ENCODE results near the gene PLA2G2C.

The PLA2G2C gene

GRCh38 chr1:20202166-20202565 lies 15.8 kb upstream of the PLA2G2C start:
- no peak for DNase-seq

- no peak for DNase-seq
Measured at GRCh38 chr1:20200966-20201365, 14.6 kb upstream of the PLA2G2C start.

- no peak for DNase-seq
Measured at GRCh38 chr1:20199840-20200239, 13.5 kb upstream of the PLA2G2C start.

- no peak for DNase-seq
Measured at GRCh38 chr1:20199403-20199802, 13.1 kb upstream of the PLA2G2C start.

- no peak for DNase-seq
Measured at GRCh38 chr1:20198918-20199317, 12.6 kb upstream of the PLA2G2C start.

GRCh38 chr1:20198296-20198695 lies 12.0 kb upstream of the PLA2G2C start:
- DNase-seq: no peak

GRCh38 chr1:20197329-20197791 lies 11.0 kb upstream of the PLA2G2C start:
- DNase-seq: no peak

- DNase-seq: no peak
Measured at GRCh38 chr1:20195462-20195780, 9.1 kb upstream of the PLA2G2C start.

- peak; percentile 63 for DNase-seq
Measured at GRCh38 chr1:20194757-20195461, 8.6 kb upstream of the PLA2G2C start.

- no peak for DNase-seq
Measured at GRCh38 chr1:20194224-20194623, 7.9 kb upstream of the PLA2G2C start.

GRCh38 chr1:20192871-20193411 lies 6.6 kb upstream of the PLA2G2C start:
- DNase-seq: no peak

- DNase-seq: no peak
Measured at GRCh38 chr1:20192364-20192763, 6.0 kb upstream of the PLA2G2C start.

GRCh38 chr1:20191266-20191825 lies 5.0 kb upstream of the PLA2G2C start:
- no peak for DNase-seq

GRCh38 chr1:20190256-20191160 lies 4.2 kb upstream of the PLA2G2C start:
- DNase-seq: no peak

- DNase-seq: no peak
Measured at GRCh38 chr1:20189664-20190063, 3.3 kb upstream of the PLA2G2C start.

- DNase-seq: no peak
Measured at GRCh38 chr1:20188455-20188817, 2.1 kb upstream of the PLA2G2C start.

- DNase-seq: no peak
Measured at GRCh38 chr1:20187813-20188454, 1.6 kb upstream of the PLA2G2C start.

GRCh38 chr1:20187103-20187812 lies 940 bp upstream of the PLA2G2C start:
- DNase-seq: no peak

- DNase-seq: peak; percentile 28
Measured at GRCh38 chr1:20184997-20185833, 1.1 kb downstream of the PLA2G2C start.

- no peak for DNase-seq
Measured at GRCh38 chr1:20184481-20184900, 1.8 kb downstream of the PLA2G2C start.

- DNase-seq: no peak
Measured at GRCh38 chr1:20183616-20184271, 2.6 kb downstream of the PLA2G2C start.
